ENCODE data around the gene COL12A1.

Gene COL12A1

DNA sequence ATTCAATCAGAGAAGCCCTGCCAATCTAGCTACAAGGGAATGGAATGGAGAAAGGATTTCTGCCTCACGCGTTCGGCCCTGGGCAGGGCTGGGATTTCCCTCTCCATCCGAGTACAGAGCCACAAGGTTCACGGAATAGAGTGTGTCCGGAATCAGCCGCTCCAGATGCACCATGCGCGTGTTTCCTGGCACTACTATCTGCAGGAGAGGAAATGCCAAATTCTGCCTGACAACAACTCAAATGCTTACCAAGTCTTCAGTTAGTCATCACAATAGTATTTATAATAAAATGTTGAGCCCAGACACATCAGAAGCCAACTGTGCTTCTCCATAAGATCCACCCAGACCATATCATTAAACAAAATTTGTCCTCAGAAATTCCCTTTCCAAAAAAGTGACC lies 75.1 kb downstream of the COL12A1 start:
- no peak for DNase-seq (ENCODE audit: extremely low read depth, insufficient read length)
- no peak overlapping the region for H3K4me3 ChIP-seq (replicated peaks; ENCODE audit: low read depth, low read length)
- no peaks in the 10 kb centered on the region for H3K27me3 ChIP-seq (replicated peaks; ENCODE audit: control insufficient read depth, insufficient read depth, low read length)
- H3K36me3 ChIP-seq (ENCODE audit: control insufficient read depth, insufficient read depth, low read length): no peaks in the 10 kb centered on the region
- TF ChIP-seq, protein P1, sequence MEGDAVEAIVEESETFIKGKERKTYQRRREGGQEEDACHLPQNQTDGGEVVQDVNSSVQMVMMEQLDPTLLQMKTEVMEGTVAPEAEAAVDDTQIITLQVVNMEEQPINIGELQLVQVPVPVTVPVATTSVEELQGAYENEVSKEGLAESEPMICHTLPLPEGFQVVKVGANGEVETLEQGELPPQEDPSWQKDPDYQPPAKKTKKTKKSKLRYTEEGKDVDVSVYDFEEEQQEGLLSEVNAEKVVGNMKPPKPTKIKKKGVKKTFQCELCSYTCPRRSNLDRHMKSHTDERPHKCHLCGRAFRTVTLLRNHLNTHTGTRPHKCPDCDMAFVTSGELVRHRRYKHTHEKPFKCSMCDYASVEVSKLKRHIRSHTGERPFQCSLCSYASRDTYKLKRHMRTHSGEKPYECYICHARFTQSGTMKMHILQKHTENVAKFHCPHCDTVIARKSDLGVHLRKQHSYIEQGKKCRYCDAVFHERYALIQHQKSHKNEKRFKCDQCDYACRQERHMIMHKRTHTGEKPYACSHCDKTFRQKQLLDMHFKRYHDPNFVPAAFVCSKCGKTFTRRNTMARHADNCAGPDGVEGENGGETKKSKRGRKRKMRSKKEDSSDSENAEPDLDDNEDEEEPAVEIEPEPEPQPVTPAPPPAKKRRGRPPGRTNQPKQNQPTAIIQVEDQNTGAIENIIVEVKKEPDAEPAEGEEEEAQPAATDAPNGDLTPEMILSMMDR (IDR thresholded peaks at IDR 0.05; ENCODE audit: insufficient read depth, low read length, poor library complexity, severe bottlenecking): no peak

DNA sequence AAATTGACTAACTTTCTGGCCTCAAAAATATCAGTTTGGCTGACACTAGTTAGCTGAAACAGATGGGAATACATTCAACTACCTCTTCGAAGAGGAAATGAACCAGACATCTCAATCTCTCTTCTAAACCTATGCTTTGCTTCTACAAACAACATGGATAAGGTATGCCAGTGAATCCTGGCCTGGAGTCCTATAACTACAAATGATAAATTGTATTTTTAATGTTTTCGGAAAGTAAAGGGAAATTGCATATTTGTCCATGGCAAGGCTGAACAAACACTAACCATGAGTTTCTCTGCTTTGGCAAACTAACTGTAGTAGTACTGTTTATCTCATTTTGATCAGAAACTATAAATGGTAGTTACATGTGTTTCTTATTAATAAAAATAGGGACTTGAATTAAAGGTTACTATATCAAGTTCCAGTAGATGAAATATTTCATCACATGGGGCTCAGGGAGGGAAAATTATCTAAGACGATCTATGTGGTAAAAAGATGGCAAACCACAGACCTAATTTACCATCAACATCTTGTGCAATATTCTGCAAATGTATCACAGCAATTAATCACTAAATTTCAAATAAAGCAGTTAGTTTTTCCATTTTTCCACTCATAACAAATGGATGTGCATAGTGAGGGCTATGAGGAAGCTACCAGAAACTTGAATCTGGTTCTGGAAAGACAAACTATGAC lies 76.8 kb downstream of the COL12A1 start:
- Histone ChIP-seq H3K4me3 (replicated peaks; ENCODE audit: low read depth, low read length) (no peak overlapping the region), H3K36me3 (ENCODE audit: control insufficient read depth, insufficient read depth, low read length) (no peaks in the 10 kb centered on the region), H3K27me3 (replicated peaks; ENCODE audit: control insufficient read depth, insufficient read depth, low read length) (no peaks in the 10 kb centered on the region)
- TF ChIP-seq, protein P1 (IDR thresholded peaks at IDR 0.05; ENCODE audit: insufficient read depth, low read length, poor library complexity, severe bottlenecking): no peak
- no peak for DNase-seq (ENCODE audit: extremely low read depth, insufficient read length)

DNA sequence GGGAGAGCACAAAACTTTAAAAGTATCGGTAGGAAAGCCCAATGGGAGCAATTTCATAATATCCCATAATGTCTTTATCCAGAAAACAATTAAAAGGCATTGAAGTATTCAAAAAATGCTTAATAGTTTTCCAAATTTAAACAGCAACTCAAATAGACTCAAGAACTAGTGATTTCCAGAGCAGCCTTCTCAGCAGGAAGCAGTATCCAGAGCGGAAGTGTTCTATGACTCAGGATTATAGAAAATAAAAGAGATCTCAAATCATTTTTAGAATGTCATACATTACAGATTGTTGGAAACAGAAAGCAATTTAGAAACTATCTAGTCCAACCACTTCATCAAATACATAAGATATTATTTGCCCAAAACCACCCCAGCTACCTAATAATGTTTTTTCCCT lies 79.3 kb downstream of the COL12A1 start:
- H3K36me3 ChIP-seq (ENCODE audit: control insufficient read depth, insufficient read depth, low read length): no peaks in the 10 kb centered on the region
- no peak overlapping the region for H3K4me3 ChIP-seq (replicated peaks; ENCODE audit: low read depth, low read length)
- no peaks in the 10 kb centered on the region for H3K27me3 ChIP-seq (replicated peaks; ENCODE audit: control insufficient read depth, insufficient read depth, low read length)
- TF ChIP-seq, protein P1 (IDR thresholded peaks at IDR 0.05; ENCODE audit: insufficient read depth, low read length, poor library complexity, severe bottlenecking): no peak
- no peak for DNase-seq (ENCODE audit: extremely low read depth, insufficient read length)

DNA sequence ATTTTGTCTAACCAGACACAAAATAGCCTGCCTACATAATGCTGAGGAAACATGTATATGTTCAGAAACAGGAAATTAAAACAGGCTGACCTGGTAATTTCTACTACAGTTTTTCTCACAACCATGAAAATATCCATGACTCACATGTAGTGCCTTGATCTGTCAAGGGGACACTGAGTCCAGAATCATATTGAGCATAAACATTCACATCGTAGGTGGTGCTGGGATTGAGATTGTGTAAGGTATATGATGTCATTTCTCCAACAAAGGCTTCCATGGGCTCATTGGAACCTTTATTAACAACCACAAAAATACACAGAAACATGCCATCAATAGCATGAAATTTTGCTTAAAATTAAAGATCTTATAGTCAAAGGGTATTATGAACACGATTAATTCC lies 80.9 kb downstream of the COL12A1 start:
- Histone ChIP-seq H3K4me3 (replicated peaks; ENCODE audit: low read depth, low read length) (no peak overlapping the region), H3K27me3 (replicated peaks; ENCODE audit: control insufficient read depth, insufficient read depth, low read length) (no peaks in the 10 kb centered on the region), H3K36me3 (ENCODE audit: control insufficient read depth, insufficient read depth, low read length) (no peaks in the 10 kb centered on the region)
- TF ChIP-seq, protein P1 (IDR thresholded peaks at IDR 0.05; ENCODE audit: insufficient read depth, low read length, poor library complexity, severe bottlenecking): no peak
- no peak for DNase-seq (ENCODE audit: extremely low read depth, insufficient read length)

DNA sequence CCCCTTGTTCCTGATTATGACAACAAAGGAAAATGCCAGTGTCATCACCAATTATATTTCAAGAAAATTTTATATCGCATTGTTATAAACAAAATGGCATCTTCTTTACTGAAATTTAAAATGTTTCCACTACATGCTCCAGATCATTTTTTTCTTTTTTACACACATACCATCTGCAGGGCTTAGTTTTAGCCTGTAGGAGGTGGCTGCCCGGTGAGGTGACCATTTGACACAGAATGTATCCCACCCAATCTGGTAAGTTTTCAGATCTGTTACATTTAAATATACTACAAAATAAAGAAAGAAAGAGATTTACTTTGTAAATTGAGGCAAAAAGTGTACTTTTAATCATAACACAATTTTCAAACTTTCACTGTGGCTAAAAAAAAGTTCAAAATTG lies 81.8 kb downstream of the COL12A1 start:
- TF ChIP-seq, protein P1 (IDR thresholded peaks at IDR 0.05; ENCODE audit: insufficient read depth, low read length, poor library complexity, severe bottlenecking): no peak
- H3K27me3 ChIP-seq (replicated peaks; ENCODE audit: control insufficient read depth, insufficient read depth, low read length): no peaks in the 10 kb centered on the region
- no peak for DNase-seq (ENCODE audit: extremely low read depth, insufficient read length)
- H3K36me3 ChIP-seq (ENCODE audit: control insufficient read depth, insufficient read depth, low read length): no peaks in the 10 kb centered on the region
- H3K4me3 ChIP-seq (replicated peaks; ENCODE audit: low read depth, low read length): no peak overlapping the region
